Gastroesophageal sphincter (tissue), 4 donors: ENCODE measurements around the gene DCDC2B. TPM values are rescaled to one million over a fixed set of nuclear protein-coding genes. Genes with fewer than 3 reads are reported as not detected.

Experiments
- ATAC-seq: fragments of 150-250 bp; one replicate; pipeline ENCODE4 v1.9.1; 2016; ENCODE audit warnings: mild to moderate bottlenecking, moderate library complexity
- H3K27ac ChIP-seq, 4 donors: fragments of 200-600 bp; sonication (generic) in 3 of 4; 1 replicate in 3 of 4; 2 replicates in 1 of 4; pipeline ENCODE4 v1.5.1; 2016 to 2019
- H3K27me3 ChIP-seq: fragments of 200-600 bp; sonication (generic); one replicate; pipeline ENCODE4 v1.5.1; 2019
- H3K36me3 ChIP-seq, 2 donors: fragments of 200-600 bp; sonication (generic); one replicate each; pipeline ENCODE4 v1.5.1; 2019; ENCODE audit warnings: control low read depth in 1 of 2
- H3K4me1 ChIP-seq, 3 donors: fragments of 200-600 bp; sonication (generic); 1 replicate in 2 of 3; 2 replicates in 1 of 3; pipeline ENCODE4 v1.5.1; 2016 to 2019; ENCODE audit warnings: control low read depth in 2 of 3
- H3K4me3 ChIP-seq, 2 donors: fragments of 200-600 bp; sonication (generic); one replicate each; pipeline ENCODE4 v1.5.1; 2019; ENCODE audit warnings: mild to moderate bottlenecking in 1 of 2, moderate library complexity in 1 of 2
- H3K9me3 ChIP-seq, 3 donors: fragments of 200-600 bp; sonication (generic); one replicate each; pipeline ENCODE4 v1.5.1; 2017 to 2019; ENCODE audit warnings: control low read depth in 2 of 3
- EP300 ChIP-seq: sonication (generic); formaldehyde crosslinking; IDR thresholded peaks from one replicate; pipeline ENCODE4 v1.6.1; 2017; ENCODE audit warnings: antibody characterized with exemption, mild to moderate bottlenecking
- POLR2A ChIP-seq, 2 donors: fragments of 450-650 bp; IDR thresholded peaks; one replicate each; pipeline ENCODE4 v1.6.1; 2017; ENCODE audit warnings: antibody characterized with exemption in 2 of 2, mild to moderate bottlenecking in 2 of 2, moderate library complexity in 1 of 2
- POLR2AphosphoS5 ChIP-seq: sonication (generic); formaldehyde crosslinking; IDR thresholded peaks from one replicate; pipeline ENCODE4 v1.6.1; 2017; ENCODE audit warnings: antibody characterized with exemption
- WGBS, 2 donors: methylation state at CpG; one replicate each; pipeline ENCODE4 v1.1.5; 2018; ENCODE audit warnings: low coverage in 1 of 2; 5-methylcytosine and 5-hydroxymethylcytosine counted together
- total RNA-seq, 4 donors: library from RNA; depleted of rRNA; stranded (reverse); fragments of >200 nt; gene quantifications; one replicate each; pipeline ENCODE4 v1.1.0, GENCODE V29; 2016
- TF ChIP-seq, protein P1 (sequence below), 4 experiments: fragments of 200-600 bp in 2 of 4; fragments of 450-650 bp in 2 of 4; sonication (generic) in 1 of 4; IDR thresholded peaks; one replicate each; pipeline ENCODE4 v1.5.1; 2017 to 2019; ENCODE audit warnings: antibody characterized with exemption in 4 of 4, mild to moderate bottlenecking in 2 of 4, moderate library complexity in 2 of 4

The DCDC2B gene
- total RNA-seq, 4 donors from 2014 or later, result not detected

GRCh38 chr1:32201011-32201855, 7.7 kb upstream of the DCDC2B start:
- TF ChIP-seq, protein P1, sequence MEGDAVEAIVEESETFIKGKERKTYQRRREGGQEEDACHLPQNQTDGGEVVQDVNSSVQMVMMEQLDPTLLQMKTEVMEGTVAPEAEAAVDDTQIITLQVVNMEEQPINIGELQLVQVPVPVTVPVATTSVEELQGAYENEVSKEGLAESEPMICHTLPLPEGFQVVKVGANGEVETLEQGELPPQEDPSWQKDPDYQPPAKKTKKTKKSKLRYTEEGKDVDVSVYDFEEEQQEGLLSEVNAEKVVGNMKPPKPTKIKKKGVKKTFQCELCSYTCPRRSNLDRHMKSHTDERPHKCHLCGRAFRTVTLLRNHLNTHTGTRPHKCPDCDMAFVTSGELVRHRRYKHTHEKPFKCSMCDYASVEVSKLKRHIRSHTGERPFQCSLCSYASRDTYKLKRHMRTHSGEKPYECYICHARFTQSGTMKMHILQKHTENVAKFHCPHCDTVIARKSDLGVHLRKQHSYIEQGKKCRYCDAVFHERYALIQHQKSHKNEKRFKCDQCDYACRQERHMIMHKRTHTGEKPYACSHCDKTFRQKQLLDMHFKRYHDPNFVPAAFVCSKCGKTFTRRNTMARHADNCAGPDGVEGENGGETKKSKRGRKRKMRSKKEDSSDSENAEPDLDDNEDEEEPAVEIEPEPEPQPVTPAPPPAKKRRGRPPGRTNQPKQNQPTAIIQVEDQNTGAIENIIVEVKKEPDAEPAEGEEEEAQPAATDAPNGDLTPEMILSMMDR (IDR thresholded peaks at IDR 0.05), result peak in 1 of 4 experiments; percentile 33
- TF ChIP-seq POLR2A (IDR thresholded peaks at IDR 0.05), result no peak
- Histone ChIP-seq H3K4me1 (peaks cover 6 to 55% (median 25%) of the 10 kb centered on the region in 3 donors), H3K4me3 (peak overlapping the region; percentile 58 to 72), H3K27me3 (no peaks in the 10 kb centered on the region), H3K36me3 (peaks cover 0 to 23% of the 10 kb centered on the region in 2 donors), H3K27ac (peak overlapping the region; percentile 43 to 95 (median 89)), H3K9me3 (no peaks in the 10 kb centered on the region)
- WGBS, 2 donors, result 0% methylated on average over 2 to 7 of the region's 26 CpGs
- ATAC-seq, result peak; percentile 40

- Histone ChIP-seq H3K36me3 (no peaks in the 10 kb centered on the region), H3K9me3 (no peaks in the 10 kb centered on the region), H3K4me3 (peak overlapping the region; percentile 51 to 69), H3K27me3 (no peaks in the 10 kb centered on the region), H3K27ac (peak overlapping the region in 3 of 4 donors; percentile 66 to 72 (median 66)), H3K4me1 (peaks cover under 1 to 53% (median 21%) of the 10 kb centered on the region in 3 donors)
- TF ChIP-seq, protein P1 (IDR thresholded peaks at IDR 0.05), result no peak
- TF ChIP-seq EP300 (no peak), POLR2AphosphoS5 (no peak), POLR2A (IDR thresholded peaks at IDR 0.05) (no peak)
- no peak for ATAC-seq
- 27 to 33% methylated on average over 19 to 24 of the region's 26 CpGs for WGBS, 2 donors
Measured at GRCh38 chr1:32204943-32205361, 3.9 kb upstream of the DCDC2B start.

DNA sequence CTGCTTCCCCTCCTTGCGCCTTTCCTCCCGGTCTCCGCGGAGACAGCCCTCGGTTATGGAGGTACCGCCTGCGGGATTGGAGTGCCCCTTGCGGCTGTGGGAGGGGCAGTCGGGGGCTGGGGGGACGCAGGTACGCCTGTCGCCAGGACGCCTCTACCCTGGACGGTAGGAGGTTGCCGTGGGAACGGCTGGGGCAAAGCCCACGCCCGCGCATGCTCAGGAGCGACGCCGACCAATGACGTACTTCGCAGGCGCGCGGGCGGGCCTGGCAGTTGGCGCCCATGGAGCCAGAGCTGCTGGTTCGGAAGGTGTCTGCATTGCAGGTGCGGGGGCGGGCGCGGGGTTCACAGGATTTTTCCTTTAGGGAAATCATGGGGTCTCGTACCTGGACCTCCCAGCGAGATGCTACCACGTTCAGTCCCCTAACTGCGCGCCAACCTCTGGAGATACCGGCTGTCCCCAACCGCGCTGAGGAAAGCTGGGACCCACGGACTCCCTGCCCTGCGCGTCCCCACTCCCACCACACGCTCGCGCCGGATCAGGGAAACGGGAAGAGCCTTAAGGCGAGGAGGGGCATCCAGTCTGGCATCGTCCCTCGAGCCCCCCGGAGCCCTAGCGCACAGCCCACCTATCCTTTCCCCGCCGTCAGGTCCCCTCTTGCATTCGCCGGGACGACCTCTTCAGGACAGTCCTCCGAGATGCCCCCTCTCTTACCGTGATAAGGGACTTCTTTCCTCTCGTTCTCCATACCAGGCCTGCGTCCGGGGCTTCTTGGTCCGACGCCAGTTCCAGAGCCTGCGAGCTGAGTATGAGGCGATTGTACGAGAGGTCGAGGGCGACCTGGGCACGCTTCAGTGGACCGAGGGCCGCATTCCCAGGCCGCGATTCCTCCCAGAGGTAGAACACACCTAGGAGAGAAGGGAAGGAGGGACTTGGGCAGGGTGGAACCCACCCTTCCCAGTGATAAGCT, 3.2 kb upstream of the DCDC2B start, which contains the start of gene IQCC:
Gene IQCC, plus strand, starts transcription at position 271 of the 970 bp plus-strand sequence. Its CDS starts 11 bp downstream, at position 282.
- peaks cover 0 to 48% (median 20%) of the 10 kb centered on the region in 3 donors for H3K4me1 ChIP-seq
- no peaks in the 10 kb centered on the region for H3K9me3 ChIP-seq
- peak within 1 kb of the TSS; percentile 51 to 69 for H3K4me3 ChIP-seq
- H3K36me3 ChIP-seq, result no peaks in the 10 kb centered on the region
- H3K27me3 ChIP-seq, result no peaks in the 10 kb centered on the region
- WGBS, 2 donors, result 2 to 3% methylated on average over 7 to 12 of the region's 77 CpGs
- peak; percentile 88 for ATAC-seq
- H3K27ac ChIP-seq, result peak within 1 kb of the TSS in 3 of 4 donors; percentile 66 to 72 (median 66)
- TF ChIP-seq POLR2AphosphoS5, result peak; percentile 59
- TF ChIP-seq POLR2A (IDR thresholded peaks at IDR 0.05), result peak in 1 of 2 donors; percentile 43
- no peak for TF ChIP-seq EP300

- peaks cover 0 to 31% (median 12%) of the 10 kb centered on the region in 3 donors for H3K4me1 ChIP-seq
- no peaks in the 10 kb centered on the region for H3K27me3 ChIP-seq
- WGBS, 2 donors, result 75 to 90% methylated on average over 4 to 6 of the region's 6 CpGs
- TF ChIP-seq, protein P1 (IDR thresholded peaks at IDR 0.05), result no peak
- peaks cover 0 to 11% of the 10 kb centered on the region in 2 donors for H3K36me3 ChIP-seq
- H3K9me3 ChIP-seq, result no peaks in the 10 kb centered on the region
- no peak for ATAC-seq
- H3K4me3 ChIP-seq, result no peak overlapping the region
- H3K27ac ChIP-seq, result no peak overlapping the region
Measured at GRCh38 chr1:32208469-32208868, 420 bp upstream of the DCDC2B start.
